Measurements from ENCODE around the gene SND1. TPM values are rescaled to one million over a fixed set of nuclear protein-coding genes. Genes with fewer than 3 reads are reported as not detected.

The SND1 gene
- polyA plus RNA-seq, 1 donor, result 92.5 TPM

- no peak for DNase-seq
These were observed 37.3 kb downstream of the SND1 start for GRCh38 chr7:127689194-127689772.

- no peak for DNase-seq
These were observed 38.3 kb downstream of the SND1 start for GRCh38 chr7:127690337-127690736.

GRCh38 chr7:127690806-127691205, 38.8 kb downstream of the SND1 start:
- DNase-seq, result no peak

- DNase-seq, result no peak
These were observed 40.2 kb downstream of the SND1 start for GRCh38 chr7:127692200-127692599.

- no peak for DNase-seq
These were observed 47.9 kb downstream of the SND1 start for GRCh38 chr7:127699853-127700252.

GRCh38 chr7:127702052-127702652, 50.2 kb downstream of the SND1 start:
- DNase-seq, result no peak

- no peak for DNase-seq
These were observed 50.9 kb downstream of the SND1 start for GRCh38 chr7:127702938-127703337.

GRCh38 chr7:127704211-127704610, 52.2 kb downstream of the SND1 start:
- no peak for DNase-seq

- DNase-seq, result no peak
These were observed 53.5 kb downstream of the SND1 start for GRCh38 chr7:127705461-127705959.

- DNase-seq, result no peak
These were observed 54.8 kb downstream of the SND1 start for GRCh38 chr7:127706766-127707165.

- no peak for DNase-seq
These were observed 56.2 kb downstream of the SND1 start for GRCh38 chr7:127708201-127708600.

- peak; percentile 73 for DNase-seq
These were observed 56.8 kb downstream of the SND1 start for GRCh38 chr7:127708788-127709187.

- no peak for DNase-seq
These were observed 58.6 kb downstream of the SND1 start for GRCh38 chr7:127710635-127711034.

- DNase-seq, result no peak
These were observed 59.9 kb downstream of the SND1 start for GRCh38 chr7:127711872-127712271.

- no peak for DNase-seq
These were observed 61.0 kb downstream of the SND1 start for GRCh38 chr7:127713006-127713405.

- DNase-seq, result no peak
These were observed 61.8 kb downstream of the SND1 start for GRCh38 chr7:127713758-127714157.

GRCh38 chr7:127715272-127715671, 63.3 kb downstream of the SND1 start:
- no peak for DNase-seq

- no peak for DNase-seq
These were observed 63.9 kb downstream of the SND1 start for GRCh38 chr7:127715901-127716300.

- no peak for DNase-seq
These were observed 65.7 kb downstream of the SND1 start for GRCh38 chr7:127717502-127718339.

- no peak for DNase-seq
These were observed 66.3 kb downstream of the SND1 start for GRCh38 chr7:127718340-127718679.

GRCh38 chr7:127726476-127726875, 74.5 kb downstream of the SND1 start:
- DNase-seq, result no peak

GRCh38 chr7:127730658-127731276, 78.8 kb downstream of the SND1 start:
- no peak for DNase-seq

- no peak for DNase-seq
These were observed 79.6 kb downstream of the SND1 start for GRCh38 chr7:127731431-127732080.

Measured in hindlimb muscle (tissue), 1 donor.